ENCODE measurements around the gene GPR176.

GRCh38 chr15:39959411-39959810 lies 39.3 kb upstream of the GPR176 start:
- no peak for TF ChIP-seq CTCF (conservative IDR thresholded peaks at IDR 0.05; ENCODE audit: low read length)
- TF ChIP-seq EZH2phosphoT487 (IDR thresholded peaks at IDR 0.05; ENCODE audit: borderline replicate concordance): no peak
